DMS114 treated with DMSO at 0.1 percent for 48 hours (cell line): ENCODE data around the gene TRPV5.

Experiments
- DNase-seq: peaks from one replicate; lab custom pipeline; 2025; ENCODE audit not compliant: unreplicated experiment; lab: John Stamatoyannopoulos, UW

The TRPV5 gene

DNA sequence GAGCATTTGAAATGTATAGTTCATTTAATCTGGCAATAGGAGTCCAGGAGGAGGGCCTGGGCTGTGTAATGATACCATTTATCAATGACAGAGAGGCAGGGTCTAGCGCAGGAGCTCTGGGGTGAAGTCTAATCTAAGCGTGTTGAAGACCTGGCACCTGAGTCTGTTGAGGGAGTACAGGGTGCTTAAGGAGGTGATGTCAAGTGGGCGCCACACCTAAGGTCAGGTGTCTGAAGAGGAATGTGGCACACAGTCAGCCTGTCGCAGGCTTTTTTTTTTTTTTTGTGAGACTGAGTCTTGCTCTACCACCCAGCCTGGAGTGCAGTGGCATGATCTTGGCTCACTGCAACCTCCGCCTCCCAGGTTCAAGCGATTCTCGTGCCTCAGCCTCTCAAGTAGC, 8.0 kb upstream of the TRPV5 start:
- no peak for DNase-seq

DNA sequence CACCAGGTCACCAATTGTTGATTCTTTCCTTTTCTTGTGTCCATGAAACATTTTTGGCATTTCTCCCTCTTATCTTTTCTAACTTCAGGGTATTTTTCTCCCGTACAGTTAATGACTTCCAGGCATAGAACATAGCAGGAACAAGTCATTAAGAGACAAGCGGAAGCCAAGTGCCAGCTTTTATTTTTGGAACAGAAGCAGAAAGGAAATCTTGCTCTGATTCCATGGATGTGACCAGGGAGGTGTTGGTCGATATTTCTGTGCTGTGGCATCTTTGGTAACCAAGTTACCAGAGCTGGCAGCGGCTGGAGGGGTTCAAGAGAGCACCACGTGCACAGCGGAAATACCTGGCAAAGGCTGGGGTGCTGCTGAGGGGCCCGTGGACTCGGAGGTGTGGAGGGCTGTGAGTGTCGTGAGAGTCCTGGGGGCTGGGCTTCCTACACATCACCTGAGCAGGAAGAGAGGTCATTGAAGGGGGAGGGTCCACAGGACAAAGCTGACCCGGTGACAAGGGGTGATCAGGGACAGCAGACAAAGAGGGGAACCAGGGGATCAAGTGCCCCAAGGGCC, 7.5 kb upstream of the TRPV5 start:
- no peak for DNase-seq

DNA sequence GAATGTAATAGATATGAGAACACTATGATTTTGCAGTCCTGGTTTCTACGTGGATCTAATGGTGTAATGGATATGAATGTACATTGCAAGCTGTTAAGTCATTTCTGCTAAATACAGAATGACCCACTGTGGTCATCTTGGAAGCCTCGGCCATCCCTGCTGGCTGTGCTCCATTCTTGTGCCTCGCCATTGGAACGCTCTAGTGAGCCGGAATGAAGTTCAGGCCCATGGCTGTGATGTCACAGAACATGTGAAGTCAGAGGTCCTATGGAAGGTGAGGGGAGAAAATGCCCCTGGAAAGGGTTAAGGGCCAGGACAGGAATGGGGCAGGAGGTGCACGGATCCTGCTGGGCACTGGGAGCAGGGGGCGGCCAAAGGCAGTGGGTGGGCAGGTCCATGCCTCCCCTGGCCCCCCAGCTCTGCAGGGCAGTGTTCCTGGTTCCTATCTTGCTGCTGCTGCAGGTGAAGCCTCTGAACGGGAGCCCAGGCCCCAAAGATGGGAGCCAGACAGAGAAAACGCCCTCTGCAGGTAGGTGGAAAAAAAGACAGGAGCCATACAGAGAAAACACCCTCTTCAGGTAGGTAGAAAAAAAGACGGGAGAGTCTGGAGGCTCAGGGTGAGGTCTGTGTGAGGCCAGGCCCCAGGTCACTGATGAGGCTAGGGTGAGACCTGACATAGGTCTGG, 5.8 kb upstream of the TRPV5 start, which contains the start of gene LLCFC1:
TSS of gene LLCFC1 (plus strand) at position 259 of the 685 bp plus-strand sequence. CDS start at position 397, 138 bp downstream.
- no peak for DNase-seq

DNA sequence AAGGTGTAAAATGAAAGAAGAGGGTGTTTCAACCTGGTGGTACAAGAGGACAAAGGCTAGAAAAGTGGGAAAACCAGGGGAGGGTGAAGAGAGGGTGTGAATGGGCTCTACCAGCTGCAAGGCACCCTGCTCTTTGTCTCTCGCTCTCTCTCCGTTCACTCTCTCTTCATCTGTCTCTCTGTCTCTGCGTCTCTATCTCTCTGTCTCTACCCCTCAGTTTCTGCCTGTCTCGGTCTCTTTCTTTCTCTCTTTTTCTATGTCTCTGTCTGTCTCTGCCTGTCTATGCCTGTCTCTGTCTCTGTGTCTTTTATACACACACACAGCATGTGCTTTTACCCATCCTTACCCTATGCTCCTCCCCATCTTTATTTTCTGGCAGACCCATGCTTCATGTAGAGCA, 5.1 kb upstream of the TRPV5 start:
- DNase-seq = no peak

DNA sequence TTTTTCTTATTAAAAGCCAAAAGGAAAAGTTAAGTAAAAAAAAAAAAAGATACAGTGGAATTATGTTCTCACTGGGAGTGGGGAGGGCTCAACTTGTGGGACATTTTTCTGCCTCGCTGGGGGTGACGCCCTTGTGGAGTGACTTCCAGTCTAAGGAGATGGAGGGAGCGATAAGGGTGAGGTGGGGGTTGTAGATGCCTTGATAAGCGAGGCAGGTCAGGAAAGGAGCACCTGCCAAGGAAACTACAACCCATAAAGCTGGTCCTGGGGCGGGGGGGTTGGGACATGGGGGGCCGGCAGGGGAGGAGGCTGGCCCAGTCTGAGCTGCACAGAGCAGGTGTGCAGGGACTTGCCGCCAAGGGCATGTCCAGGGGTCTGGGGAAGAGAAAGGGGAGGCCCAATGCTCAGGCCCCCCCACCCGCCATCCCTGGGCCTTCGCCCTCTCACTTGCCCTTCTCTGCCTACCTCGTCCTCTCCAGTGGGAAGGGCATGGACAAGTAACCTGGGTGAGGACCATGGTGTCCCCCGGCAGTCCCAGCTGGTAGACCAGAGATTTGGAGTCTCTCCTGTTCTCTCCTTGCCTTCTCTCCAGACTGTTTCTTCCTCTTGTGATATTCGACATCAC, 2.5 kb upstream of the TRPV5 start:
- DNase-seq = no peak

DNA sequence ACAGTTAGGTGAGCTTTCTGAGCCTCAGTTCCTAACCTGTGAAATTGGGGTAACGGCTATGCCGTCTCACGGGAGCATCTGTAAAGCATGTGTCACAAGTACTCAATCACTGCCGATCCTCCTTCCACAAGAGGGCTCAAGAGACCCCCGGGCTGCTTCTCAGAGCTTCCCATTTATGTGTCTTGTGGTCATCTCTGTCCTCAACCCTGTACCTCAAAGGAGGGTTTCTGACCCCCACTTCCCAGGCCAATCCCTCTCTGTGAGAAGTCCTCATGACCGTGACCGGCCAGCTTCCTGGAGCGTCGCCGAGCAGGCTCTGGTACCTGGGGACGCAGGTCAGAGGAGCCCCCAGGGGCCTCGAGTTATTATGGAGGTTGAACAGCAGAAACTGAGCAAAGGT, 510 bp upstream of the TRPV5 start:
- no peak for DNase-seq

DNA sequence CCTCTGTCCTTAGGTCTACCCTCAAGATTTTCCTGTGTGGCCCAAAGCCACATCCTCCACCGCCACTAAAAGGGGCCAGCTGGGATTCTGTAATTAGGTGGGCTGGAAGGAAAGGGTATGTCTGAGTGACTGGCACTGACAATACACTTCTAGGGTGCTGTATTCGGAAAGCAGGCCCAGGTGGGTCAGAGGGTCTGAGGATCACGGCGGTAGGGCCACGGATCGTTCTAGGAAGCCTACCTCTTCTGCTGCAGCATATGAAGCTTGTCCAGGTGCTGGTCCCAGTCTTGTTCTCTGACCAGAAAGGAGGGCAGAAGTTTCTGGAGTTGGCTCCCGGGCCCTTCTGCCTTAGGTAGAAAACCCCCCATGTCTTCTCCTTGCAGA, 462 bp downstream of the TRPV5 start:
- no peak for DNase-seq

DNA sequence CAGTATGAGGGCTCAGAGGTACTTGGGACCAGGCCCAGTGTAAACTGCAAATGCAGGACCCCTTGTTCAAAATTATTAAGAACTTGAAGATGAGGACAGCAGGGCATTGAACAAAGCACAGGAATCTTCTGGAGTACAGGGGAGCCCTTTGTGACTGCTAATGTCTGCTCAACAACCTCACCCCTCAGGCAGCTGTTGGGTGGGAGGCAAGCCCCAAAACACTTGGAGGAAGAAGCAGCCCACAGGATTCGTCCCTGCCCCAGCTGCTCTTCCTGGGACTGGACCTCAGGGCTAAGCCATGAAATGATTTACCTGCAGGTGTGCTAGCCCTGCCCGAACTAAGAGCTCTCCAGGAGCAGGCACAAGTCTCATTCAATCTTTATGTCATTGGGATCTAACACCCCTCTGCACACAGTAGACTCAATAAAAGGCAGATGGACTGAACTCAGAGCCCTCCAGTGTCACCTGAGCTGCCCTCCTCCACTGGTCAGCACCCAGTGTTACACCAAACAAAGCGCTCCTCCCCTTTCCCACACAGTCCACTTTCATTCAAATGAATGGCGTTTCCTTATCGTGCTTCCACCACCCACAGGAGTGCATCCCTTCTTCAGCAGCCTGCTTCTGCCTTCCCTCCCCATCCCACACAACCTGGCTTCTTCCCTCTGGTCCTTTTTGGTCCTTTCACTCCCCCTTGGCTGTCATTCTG, 1.0 kb downstream of the TRPV5 start:
- no peak for DNase-seq

DNA sequence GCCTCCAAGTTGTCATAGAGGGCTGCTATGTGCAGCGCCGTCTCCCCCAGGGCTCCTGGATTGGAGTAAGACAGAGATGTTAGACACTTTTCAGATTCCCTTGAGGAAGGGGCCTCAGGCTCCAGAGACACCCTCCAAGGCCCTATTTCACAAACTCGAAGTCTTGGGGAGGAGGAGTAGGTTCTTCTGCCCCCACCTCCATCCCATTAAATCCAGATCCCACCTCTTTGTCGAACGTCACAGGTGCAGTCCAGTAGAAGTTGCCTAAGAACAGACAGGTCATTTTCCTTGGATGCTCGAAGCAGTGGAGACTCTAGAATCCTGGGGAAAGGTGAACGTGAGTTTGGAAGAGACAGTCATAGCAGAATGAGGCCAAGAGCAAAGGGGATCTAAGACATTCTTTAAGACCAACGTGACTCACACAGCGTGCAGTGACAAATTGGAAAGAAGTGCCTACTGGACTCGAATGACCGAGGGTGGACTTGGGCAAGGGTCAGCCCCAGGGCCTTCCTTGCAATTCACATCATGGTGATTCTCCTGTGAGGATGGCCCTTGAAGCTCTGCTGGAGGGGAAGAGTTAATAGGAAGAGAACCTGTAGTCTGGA, 3.3 kb downstream of the TRPV5 start:
- no peak for DNase-seq

DNA sequence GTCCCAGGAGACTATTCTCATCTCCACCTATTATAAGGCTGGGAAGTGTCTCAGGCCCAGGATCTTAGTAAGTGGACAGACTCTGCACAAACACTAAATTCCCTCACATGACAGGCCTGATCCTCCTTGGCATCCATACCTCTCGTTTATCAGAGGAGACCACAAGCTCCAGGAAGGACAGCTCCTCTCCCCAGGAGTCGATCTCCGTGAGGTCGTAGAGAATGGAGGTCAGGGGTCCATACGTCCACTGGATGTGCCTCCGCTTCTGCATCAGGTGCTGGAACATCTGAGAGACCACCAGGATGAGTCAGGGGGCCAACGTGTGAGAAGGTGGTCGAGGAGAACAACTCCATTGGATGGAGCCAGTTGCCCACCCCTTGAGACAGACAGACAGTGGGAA, 5.6 kb downstream of the TRPV5 start:
- no peak for DNase-seq

DNA sequence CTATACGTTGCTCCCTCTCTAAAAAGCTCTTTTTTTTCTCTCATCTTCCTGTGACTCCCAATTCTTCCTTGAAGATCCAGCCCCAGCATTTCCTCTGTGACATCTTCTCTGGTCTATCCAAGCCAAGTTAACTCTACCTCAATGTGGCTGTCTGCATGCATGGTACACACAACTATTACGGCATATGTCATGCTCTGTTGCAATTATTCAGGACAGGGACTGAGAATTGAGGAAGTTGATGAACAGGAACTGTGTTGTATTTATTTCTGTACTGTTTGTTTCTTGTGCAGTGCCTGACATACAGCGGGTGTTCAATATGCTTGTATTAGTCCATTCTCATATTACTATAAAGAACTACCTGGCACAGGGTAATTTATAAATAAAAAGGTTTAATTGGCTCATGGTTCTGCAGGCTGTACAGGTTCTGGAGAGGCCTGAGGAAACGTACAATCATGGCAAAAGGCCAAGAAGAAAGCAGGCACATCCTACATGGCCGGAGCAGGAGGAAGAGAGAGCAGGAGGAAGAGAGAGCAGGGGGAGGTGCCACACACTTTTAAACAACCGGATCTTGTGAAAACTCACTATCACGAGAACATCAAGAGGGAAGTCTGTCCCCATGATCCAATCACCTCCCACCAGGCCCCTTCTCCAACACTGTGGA, 6.3 kb downstream of the TRPV5 start:
- no peak for DNase-seq

DNA sequence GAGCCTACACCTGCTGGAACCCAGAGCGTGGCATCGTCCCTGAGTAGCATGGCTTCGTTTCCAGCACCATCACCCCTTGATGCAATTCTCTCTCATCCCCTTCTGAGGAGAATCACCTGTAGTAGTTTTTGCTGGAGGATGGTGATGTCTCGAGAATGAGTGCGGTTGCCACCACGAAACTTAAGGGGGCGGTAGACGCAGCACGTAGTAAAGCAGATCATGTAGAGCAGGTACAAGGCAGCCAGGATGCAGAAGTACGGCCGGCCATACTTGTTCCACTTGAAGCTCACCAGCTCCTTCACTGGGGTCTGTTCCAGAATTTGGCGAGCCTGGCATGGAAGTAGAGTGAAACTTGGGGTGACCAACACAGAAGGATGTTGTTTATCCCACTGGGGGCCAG, 8.1 kb downstream of the TRPV5 start:
- no peak for DNase-seq

DNA sequence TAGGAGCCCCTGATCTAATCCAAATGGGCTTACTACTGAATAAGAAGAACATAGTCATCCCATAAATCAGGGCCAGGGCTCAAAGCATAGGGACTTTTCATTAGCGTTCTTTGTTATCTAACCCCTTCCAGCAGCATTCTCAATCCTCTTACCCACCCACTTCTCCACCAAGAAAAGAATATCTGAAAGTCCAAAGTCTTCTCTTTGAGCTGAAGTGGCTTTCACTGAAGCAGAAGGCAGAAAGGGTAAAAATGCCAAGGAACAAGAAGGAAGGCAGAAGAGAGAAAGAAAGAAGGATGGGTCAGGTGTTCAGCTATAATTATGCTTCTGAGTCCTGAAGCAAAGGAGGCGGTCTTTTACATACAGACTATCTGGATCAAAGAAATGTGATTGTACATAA, 10.2 kb downstream of the TRPV5 start:
- no peak for DNase-seq

DNA sequence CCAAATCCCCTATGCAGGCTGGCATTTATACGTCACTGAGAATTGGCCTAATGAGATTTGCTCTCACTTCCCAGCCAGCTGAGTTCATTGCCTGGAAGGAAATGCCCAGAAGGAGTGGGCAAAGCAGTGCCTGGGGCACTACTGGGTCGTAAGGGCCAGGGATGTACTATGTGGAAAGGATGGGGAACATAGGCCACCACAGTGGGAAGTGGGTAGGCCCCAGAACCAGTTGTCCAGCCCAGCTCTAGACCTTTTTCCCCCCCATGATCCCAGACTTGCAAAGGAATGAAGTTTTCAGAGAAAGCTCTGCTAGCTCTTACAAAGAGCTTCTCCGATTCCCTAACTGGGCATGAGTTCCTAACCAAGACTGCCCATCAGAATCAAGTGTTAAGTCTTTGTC, 13.9 kb downstream of the TRPV5 start:
- no peak for DNase-seq

DNA sequence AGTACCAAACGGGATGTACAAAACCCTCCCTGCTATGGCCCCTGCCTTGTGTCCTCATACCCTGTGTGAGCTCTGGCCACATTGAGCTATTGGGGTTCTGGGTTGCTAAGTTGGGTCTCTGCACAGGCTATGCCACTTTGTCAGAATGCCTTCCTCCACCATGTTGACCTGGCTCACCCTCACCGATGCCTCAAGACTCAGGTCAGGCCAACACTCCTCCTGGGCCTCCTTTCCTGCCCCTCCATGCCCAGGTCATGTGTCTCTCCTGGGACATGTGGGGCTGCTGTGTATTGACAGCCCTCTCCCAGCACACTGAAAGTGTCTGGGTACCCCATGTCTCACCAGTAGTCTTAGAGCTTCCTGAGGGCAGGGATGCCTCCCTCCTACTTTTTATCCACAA, 14.6 kb downstream of the TRPV5 start:
- DNase-seq = no peak

DNA sequence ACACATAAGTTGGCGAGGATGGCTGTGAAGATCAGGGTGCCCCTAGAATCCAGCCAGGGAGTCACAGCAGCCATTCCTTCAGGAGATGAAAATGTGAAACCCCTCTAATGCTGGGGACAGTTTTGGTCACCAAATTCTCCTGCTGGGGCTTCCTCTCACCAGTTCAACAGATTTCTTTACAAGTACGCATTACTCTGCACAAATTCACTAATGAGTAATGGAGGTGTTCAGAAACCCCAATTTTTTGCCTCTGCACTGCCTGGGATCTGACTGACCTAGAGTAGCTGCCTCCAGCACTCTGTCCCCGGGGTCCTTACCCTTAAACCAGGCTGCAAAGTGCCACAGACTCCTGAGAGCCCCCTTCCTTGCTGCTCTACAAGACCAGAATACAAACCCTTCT, 16.1 kb downstream of the TRPV5 start:
- DNase-seq = no peak

DNA sequence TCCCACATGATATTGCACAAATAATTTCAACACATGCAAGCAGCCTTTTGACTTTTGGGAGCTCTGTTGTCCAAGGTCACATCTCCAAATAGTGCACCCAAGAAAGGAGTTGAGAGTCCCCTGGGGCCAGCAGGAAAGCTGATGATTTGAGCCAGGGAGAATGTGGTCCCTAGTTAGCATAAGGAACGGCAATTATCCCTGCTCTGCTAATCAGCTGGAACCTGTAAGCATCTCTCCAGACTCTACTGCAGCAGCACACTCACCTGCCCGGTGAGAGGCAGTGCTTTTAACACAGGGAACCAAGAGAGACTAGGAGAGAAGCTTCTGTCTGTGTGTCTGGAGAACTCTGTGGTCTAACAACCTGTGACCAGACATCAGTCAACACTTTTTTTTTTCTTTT, 17.0 kb downstream of the TRPV5 start:
- DNase-seq = no peak

DNA sequence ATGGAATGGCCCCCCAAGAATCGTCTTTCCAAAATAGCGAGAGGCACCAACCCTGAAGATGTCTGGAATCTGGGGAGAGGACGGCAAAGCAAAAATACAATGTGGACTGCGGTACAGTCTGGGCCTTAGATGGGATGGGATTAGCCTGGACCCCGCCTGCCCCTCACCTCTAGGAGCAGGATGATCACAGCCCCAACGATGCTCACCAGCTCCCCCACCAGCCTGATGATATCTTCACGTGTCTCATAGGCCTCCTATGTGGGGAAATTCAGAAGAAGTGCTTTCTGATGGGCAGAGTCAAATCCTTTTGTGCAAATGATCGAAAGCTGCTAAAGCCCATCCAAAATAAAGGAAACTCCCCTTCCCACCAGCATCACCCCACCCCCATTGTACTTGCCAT, 18.2 kb downstream of the TRPV5 start:
- DNase-seq = no peak

DNA sequence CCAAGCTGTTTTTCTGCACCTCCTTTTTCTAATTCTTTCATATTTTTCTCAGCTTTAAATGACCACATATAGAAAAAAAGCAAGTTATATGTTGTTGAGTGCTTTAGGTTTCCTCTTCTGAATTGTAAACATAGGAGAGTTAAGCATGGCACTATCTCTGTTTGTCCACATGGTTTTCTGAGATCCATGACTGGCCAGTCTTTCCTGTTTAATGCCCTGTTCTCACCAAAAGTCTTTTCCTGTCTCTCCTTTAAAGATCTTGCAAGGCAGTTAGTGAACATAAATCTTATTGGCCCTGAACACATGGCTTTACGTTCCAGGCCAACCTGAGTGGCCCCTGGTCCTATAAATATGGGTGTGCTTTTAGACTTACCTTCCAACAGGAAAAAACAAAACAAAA, 19.4 kb downstream of the TRPV5 start:
- no peak for DNase-seq

DNA sequence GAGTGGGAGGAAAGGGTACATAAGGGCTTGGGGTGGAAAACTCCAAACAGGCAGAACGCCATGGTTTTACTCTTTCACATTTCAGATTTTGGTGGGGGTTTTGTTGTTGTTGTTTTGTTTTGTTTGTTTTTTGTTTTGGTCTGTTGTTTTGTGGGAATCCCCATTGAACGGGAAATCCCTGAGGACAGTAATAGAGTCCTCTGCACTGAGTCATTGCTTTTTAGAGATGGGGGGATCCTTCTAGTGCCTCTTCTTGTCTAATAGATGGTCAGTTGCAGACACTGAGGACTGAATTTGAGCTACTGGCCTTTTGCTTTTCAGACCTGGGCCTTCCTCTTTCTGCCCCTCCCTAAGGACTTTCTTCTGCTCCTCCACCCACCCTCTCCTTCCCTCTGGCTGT, 20.0 kb downstream of the TRPV5 start:
- no peak for DNase-seq

DNA sequence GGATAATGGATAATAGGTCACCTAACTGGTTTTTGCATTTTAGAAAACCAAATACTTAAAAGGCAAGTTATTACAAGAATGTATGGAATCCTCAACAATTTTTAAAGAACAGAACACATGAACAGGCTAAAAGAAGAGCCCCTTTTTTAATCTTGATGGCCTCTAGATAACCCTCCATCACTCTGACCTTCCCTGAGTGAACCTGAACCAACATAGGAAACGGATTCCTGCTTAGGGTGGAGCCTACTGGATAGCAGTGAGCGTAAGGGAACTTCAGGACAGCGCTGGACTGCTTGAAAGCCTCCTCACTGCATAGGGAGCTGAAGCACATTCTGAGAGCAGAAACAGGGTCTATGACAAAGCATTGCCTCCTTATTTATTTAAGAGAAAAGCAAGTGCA, 20.5 kb downstream of the TRPV5 start:
- no peak for DNase-seq
